ENCODE results near the gene APOL5.
"Not testable (repeated sequence)": the region's sequence is repeated elsewhere in the genome, so short reads cannot be mapped to it uniquely, and the experiment has no call there.

GRCh38 chr22:35676065-35676464, 41.6 kb upstream of the APOL5 start:
- not testable (repeated sequence) for TF ChIP-seq CTCF (IDR thresholded peaks at IDR 0.05; ENCODE audit: low read depth, low read length, missing input control); REST (IDR thresholded peaks at IDR 0.05); RAD21 (IDR thresholded peaks at IDR 0.05); TAF1 (conservative IDR thresholded peaks at IDR 0.05); ZBTB33 (IDR thresholded peaks at IDR 0.05); GABPA (IDR thresholded peaks at IDR 0.05 in 1 of 2, conservative IDR thresholded peaks at IDR 0.05 in 1 of 2); HNF4A (conservative IDR thresholded peaks at IDR 0.05); MAX (IDR thresholded peaks at IDR 0.05); JUND (IDR thresholded peaks at IDR 0.05); ATF3 (IDR thresholded peaks at IDR 0.05); SP1 (IDR thresholded peaks at IDR 0.05); YY1 (IDR thresholded peaks at IDR 0.05); FOXA2 (IDR thresholded peaks at IDR 0.05); FOXA1 (IDR thresholded peaks at IDR 0.05)
